CD4-positive, alpha-beta T cell treated with Interleukin-15 for 4 hours (primary cell): ENCODE measurements around the gene DTL.
"Not testable (repeated sequence)": the region's sequence is repeated elsewhere in the genome, so short reads cannot be mapped to it uniquely, and the experiment has no call there.

Experiments used
- DNase-seq: peaks from one replicate; pipeline ENCODE4 v3.0.0-alpha.2; 2020; ENCODE audit warnings: low spot score

The DTL gene, protein sequence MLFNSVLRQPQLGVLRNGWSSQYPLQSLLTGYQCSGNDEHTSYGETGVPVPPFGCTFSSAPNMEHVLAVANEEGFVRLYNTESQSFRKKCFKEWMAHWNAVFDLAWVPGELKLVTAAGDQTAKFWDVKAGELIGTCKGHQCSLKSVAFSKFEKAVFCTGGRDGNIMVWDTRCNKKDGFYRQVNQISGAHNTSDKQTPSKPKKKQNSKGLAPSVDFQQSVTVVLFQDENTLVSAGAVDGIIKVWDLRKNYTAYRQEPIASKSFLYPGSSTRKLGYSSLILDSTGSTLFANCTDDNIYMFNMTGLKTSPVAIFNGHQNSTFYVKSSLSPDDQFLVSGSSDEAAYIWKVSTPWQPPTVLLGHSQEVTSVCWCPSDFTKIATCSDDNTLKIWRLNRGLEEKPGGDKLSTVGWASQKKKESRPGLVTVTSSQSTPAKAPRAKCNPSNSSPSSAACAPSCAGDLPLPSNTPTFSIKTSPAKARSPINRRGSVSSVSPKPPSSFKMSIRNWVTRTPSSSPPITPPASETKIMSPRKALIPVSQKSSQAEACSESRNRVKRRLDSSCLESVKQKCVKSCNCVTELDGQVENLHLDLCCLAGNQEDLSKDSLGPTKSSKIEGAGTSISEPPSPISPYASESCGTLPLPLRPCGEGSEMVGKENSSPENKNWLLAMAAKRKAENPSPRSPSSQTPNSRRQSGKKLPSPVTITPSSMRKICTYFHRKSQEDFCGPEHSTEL

DNA sequence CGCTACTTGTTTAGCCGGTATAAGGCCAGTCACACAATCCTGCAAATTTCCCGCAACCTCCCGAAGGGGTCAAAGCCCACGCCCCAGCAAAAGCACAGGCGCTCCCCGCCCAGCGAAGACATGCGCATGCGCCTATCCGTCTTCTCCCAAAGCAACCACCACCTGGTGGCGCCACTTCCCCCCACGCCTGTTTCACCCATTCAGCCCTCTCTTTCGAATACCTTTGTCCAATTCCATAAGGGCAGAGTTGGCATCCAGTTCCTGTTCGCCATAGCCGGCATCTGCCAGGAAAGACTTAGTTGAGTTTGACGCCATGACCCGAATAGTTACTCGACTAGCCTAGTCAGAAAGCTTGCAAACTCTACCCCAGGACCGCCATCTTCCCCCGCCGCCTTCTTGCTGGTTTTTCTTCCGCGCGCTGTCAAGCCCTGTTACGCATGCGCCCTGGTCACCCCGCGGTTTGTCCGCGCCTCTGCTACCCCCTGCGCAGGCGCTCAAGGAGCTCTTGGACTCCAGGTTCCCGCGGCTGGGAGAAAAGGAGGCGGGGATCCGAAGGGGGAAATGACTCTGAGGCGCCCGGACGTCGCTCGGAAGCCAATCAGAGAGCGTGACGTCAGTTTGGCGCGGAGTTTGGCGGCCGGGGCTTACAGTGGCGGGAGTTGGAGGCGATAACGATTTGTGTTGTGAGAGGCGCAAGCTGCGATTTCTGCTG lies at the start of gene DTL, which contains the start of gene INTS7:
Gene DTL, plus strand, starts transcription at position 626 of the 712 bp plus-strand sequence. CDS start 143 bp downstream, outside the sequence.
Gene INTS7, minus strand, starts transcription at position 435 of the 712 bp plus-strand sequence. Its CDS starts 120 bp downstream, at position 315.
- peak; percentile 99 for DNase-seq

DNA sequence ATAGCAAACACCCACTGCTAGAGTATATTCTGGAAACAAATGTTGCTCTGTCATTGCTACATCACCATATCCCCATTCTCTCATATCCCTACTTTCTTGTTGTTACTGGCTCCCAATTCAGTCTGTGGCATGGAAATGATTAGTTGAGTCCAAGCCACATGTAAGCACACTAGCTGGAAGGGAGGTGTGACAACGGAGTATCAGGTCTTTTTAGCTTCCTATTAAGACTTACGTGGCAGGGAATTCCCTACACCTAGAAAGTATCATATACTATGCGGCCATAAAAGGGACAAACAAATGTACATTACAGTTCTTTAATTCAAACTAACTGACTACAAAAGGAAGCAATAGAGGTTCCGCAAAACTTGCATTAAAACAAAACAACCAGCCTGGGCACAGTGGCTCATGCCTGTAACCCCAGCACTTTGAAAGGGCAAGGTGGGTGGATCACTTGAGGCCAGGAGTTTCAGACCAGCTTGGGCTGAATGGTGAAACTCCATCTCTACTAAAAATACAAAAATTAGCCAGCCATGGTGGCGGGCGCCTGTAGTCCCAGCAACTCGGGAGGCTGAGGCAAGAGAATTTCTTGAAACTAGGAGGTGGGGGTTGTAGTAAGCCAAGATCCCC lies 48.8 kb upstream of the DTL start:
- DNase-seq, result no peak

DNA sequence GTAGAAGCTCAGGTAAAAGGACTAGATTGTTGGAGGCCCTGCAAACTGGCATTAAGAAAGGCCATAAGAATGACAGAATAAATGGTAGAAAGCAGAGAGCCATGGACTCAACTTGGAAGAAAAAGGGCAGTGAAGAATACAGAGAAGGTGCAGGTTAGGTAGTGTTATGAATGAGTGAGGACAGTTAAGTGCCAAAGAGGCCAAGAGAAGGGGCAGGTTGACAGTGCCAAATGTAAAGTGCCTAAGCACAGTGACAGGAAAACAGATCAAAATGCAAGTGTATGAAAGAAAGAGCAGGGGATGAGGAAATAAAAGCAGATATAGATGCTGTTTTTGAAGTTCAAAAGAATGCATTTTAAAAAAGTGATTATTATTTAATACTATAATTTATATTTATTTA lies 43.9 kb upstream of the DTL start:
- no peak for DNase-seq

DNA sequence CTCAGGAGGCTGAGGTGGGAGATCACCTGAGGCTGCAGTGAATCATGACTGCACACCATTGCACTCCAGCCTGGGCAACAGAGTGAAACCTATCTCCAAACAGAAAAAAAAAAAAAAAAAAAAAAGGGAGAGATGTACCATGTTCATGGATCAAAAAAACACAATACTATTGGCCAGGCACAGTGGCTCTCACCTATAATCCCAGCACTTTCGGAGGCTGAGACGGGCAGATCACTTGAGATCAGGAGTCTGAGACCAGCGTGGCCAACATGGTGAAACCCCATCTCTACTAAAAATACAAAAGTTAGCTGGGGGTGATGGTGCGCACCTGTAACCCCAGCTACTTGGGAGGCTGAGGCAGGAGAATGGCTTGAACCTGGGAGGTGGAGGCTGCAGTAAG lies 38.1 kb upstream of the DTL start:
- not testable (repeated sequence) for DNase-seq

- no peak for DNase-seq
These were observed 33.0 kb upstream of the DTL start for GRCh38 chr1:212002536-212002935.

GRCh38 chr1:212004895-212005608 lies 30.5 kb upstream of the DTL start:
- no peak for DNase-seq

DNA sequence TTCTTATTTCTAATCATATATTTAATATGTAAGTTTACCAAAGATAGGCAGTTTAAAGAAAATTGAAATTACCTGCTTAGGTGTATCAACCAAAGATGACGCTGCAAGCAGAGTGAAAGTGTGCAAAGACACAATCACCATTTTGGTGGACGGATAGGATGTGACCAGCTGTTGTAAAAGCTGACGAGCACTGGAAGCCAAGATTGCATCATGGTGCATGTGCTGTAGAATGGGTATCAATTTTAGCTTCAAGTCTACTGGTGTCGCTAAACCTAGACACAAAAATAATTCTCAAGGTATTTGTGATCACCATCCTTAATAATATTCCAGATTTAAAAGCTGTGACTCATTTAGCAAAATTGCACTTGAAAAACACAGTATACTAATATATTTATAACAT lies 28.4 kb upstream of the DTL start:
- DNase-seq, result no peak

DNA sequence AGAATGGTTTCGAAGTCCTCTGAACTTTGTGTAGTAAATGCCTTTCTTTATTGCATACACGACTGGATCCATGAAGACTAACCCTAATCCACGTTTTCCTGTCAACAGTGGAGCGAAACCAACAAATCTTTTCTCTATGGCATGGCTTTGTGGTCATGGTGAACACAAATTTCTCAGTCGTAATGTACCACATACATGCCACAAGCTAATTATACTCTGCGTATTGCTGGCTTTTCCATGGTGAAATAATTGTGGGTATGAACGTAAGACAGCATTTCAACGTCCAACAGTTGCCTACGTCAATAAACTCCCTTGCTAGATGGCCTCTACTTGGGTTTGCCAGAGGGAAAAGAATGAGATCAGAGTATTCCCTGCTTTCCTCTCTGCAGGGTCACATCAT lies 27.7 kb upstream of the DTL start:
- no peak for DNase-seq

DNA sequence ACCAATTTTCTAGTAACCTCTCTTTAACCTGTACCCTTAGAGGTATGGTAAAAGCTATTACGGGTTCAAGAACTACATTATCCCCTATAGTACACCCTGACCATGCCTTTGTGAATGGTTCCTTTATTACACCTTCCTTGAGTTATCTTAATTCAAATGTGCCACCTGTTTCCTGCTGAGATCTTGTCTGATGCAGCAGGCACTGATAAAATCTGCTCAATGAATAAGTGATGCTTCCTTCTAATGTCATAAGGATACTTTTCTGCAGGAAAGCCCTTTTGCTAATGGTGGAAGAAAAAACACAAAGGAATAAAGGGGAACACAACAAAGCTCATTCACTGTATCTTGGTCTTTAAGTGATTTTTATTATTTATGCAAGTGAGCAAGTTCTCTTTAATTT lies 26.0 kb upstream of the DTL start:
- no peak for DNase-seq

DNA sequence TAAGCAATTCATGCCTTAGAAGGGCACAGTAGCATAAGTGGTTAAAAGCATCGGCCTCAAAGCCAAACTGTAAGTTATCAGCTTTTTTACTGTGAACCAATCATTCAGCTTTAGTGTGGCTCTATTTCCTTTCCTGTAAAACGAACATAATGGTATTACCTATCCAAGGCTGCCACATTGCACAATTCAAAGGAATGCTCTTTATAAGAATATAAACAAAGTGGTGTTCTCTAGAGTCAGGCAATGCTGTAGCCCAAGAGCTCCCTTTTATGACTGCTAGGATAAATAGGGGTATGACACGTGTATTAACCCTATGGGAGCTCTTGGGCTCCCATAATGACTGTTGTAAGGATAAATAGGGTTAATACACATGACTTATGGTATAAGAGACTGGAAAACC lies 25.5 kb upstream of the DTL start:
- no peak for DNase-seq

DNA sequence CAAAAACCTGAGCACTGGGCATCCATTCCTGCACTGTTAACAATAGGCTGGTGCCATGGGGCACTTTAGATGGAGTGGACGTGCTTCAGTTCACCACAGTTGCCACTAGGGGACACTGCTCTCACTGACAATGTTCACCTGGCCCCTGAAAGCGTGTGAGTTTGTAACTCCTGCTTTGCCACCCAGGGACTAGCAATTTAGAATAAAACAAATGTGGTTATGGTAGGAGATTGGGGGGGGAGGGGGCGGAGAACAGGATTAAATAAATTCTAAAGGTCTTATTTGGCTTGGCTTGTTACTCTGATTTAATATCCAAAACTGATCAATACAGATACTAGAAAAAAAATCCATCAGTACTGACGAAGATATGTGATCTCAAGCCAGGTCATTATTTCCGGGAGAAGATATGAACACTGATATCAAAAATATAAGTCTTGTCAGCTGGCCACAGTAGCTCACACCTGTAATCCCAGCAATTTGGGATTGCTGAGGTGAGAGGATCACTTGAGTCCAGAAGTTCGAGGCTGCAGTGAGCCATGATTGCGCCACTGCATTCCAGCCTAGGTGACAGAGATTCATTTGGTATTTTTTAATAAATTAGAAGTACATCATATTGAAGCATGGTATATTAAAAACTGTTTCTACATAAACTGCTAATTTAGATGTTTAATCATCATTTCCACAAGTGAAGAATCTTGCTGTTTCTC lies 23.4 kb upstream of the DTL start:
- DNase-seq, result peak; percentile 71

DNA sequence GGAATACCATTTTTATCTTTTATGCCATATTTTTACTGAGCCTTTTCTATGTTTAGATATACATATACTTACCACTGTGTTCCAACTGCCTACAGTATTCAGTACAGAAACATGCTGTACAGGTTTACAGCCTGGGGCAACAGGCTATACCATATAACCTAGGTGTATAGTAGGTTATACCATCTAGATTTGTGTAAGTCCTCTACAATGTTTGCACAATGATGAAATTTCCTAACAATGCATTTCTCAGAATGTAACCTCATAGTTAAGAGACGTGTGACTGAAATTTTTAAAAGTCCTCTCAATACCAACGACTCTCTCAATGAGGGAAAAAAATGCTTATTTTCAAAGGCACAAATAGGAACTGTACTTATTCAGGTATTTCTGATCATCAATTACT lies 21.9 kb upstream of the DTL start:
- DNase-seq, result no peak

DNA sequence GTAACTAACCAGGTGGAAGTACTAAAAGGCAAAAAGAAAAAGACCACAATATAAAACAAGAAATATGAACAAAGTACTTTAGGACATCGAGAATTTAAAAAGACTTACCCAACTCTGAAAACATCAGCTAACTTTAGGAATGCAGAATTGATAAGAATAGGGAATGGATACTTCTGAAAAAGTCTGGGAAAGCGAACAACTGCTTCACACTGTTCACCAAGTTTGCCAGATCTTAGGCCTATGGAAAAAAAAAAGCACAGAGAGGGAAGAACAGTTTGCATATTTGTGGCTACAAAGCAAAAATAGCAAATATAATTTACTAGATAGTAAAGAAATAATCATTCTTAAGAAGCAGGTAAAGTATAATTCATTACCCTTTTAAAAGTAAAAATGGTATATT lies 14.6 kb upstream of the DTL start:
- DNase-seq, result no peak

- no peak for DNase-seq
These were observed 14.0 kb upstream of the DTL start for GRCh38 chr1:212021563-212021962.

- DNase-seq, result not testable (repeated sequence)
These were observed 12.6 kb upstream of the DTL start for GRCh38 chr1:212022908-212023307.

GRCh38 chr1:212024469-212025149 lies 10.9 kb upstream of the DTL start:
- DNase-seq, result no peak

DNA sequence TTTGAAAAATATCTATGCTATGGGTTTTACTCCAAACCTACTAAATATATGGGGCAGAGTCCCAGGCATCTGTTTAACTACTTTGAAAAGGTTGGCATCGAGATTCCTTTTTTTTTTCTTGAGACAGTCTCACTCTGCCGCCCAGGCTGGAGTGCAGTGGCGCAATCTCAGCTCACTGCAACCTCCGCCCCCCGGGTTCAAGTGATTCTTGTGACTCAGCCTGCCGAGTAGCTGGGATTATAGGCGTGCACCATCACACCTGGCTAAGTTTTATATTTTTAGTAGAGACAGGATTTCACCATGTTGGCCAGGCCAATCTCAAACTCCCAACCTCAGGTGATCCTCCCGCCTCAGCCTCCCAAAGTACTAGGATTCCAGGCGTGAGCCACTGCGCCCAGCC lies 7.8 kb upstream of the DTL start:
- not testable (repeated sequence) for DNase-seq

- DNase-seq, result no peak
These were observed 4.5 kb upstream of the DTL start for GRCh38 chr1:212030936-212031528.

- DNase-seq, result peak; percentile 6
These were observed 929 bp upstream of the DTL start for GRCh38 chr1:212034516-212035122.
